8988T (cell line): ENCODE measurements around the gene SCARF2.
"Not testable (repeated sequence)": the region's sequence is repeated elsewhere in the genome, so short reads cannot be mapped to it uniquely, and the experiment has no call there.

Experiments
- DNase-seq: peaks from one replicate; pipeline ENCODE4 v3.0.0; 2011

SCARF2 gene

DNA sequence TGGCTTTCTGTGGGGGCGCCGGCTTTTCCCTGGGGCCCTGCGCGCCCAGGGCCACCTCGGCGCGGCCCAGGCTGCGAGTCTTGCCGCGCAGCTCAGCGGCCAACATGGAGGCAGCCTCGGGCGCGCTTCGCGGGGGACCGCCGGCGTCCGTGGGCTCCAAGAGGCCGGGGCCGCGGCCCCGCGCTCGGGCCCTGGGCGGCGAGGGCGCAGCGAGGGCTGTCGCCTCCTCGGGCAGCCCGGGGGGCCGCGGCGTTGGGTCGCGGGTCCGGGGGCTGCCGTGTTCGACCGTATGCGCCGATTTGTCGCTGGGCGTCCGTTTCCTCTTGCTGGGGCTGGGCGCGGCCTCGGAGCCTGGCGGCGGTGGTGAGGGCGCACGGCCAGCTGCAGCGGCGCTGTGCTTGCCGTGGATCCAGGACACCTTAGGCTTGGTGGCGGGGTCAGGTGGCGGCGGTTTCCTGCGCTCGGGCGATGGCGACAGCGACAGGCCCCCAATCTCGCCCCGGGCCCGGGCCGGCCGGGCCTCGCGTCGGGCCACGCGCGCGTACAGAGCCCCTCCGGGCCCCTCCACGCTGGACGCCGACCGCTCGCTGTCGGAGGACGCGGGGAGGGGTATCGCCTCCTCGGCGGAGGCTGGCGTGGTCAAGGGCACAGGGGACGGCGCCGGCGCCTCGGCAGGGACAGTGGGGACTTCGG, 11.9 kb downstream of the SCARF2 start:
- no peak for DNase-seq

DNA sequence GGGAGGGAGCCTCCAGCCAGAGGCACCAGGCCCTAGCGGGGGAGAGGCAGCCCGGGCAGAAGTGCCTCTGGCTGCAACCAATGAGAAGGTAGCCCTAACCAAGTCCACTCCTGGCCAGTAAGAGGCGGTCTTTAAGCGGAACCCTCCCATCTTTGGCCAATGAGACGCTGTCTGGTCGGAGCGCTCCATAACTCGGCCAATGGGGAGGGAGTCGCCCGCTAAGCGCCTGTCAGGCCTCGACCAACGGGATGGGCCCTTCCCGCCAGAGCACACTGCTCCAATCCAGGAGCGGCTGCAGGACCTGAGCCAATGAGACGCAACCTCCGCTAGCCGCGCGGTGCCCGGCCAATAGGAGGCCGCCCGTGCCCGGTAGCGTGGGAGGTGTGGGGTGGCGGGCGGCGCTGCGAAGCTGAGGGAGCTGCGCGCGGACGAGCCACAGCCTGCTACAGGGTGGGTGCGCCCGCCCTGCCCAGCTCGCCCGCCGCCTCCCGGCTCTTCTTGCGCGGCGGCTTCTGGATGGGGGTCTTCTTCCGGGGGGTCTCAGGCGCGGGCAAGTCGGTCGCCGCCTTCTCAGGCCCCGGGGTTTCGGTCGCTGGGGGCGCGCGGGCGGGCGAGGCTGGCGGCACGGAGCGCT, 12.6 kb downstream of the SCARF2 start:
- no peak for DNase-seq

DNA sequence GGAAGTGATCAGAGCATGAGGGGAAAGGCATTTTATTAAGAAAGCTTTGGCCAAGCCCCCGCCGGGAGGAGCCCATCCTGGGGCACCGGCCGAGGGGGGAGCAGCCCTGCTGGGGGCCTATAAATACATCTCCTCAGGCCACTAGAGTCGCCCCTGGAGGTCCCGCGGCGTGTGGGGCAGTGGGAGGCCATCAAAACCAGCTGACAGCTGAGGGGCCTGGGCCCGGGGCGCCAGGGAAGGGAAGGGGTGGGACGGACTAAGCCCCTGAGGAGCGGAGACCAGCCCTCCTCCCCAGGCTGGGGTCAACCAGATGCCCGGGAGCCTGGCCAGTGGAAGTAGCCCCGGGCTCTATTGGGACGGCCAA, 13.1 kb downstream of the SCARF2 start:
- DNase-seq: no peak

DNA sequence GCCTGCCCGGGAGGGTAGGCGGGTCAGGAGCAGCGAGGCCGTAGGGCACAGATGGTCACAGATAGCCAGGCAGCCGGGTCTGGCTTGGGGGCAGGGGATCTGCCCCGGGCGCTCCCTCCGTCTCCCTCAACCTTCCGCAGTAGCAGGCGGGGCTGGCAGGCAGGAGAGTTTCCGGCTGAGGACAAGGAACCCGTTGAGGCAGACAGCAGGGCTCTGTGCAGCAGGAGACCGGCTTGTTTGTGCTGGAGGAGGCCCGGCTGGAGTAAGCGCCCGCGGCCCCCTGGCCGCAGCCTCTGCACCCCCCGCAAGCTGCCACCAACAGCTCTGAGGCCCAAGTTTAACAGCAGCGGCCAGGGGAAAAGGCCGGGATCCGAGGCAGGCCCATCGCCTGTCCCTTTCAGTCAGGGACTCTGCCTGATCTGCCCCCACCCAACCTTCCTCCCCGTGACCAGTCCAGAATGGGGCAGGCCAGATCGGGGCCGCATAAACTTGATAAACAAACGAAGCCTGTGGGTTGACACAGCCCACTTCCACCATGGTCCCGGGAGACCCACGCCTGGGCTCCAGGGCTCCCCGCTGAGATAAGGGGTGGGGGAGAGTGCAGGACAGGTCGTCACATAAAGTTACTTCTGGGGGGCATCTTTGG, 13.6 kb downstream of the SCARF2 start:
- no peak for DNase-seq

DNA sequence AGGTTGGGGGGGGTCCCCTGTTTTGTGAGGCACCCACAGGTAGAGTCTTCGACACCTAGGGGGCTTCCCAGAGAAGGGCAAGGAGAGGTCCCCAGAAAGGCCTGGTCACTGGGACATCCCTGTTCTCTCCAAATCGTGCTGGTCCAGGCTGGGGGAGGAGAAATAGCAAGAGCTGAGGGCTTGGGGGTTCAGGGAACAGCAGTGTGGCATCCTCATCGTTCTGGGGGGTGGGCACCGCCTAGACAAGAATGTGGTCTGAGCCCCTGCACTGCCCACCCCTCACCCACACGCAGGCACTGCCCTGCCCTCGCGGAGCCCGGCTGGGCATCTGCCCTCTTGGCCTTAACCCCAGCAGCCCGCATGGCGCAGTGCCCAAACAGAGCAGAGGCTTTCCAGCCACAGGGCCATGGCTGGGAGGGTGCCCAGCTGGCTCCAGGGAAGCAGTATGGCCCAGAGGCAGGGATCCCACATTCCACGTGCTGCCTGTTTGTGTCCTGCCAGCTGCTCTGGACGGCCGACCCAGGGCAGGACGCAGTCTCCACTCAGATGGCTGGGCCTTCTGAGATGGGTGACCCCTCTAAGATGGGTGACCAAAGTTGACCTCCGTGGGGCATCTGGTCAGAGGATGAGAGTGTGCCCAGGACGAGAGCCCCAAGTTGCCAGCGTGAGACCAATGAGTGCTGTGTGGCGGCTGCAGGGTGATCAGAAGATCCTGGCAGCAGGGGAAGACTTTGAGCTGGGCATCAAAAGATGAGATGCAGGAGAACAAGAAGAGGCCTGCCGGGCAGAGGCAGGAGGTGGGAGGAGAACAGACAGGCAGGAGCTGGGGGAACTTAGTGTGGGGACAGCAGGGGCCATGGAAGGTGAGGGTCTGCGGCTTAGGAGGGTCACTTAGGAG, 14.4 kb downstream of the SCARF2 start:
- no peak for DNase-seq

DNA sequence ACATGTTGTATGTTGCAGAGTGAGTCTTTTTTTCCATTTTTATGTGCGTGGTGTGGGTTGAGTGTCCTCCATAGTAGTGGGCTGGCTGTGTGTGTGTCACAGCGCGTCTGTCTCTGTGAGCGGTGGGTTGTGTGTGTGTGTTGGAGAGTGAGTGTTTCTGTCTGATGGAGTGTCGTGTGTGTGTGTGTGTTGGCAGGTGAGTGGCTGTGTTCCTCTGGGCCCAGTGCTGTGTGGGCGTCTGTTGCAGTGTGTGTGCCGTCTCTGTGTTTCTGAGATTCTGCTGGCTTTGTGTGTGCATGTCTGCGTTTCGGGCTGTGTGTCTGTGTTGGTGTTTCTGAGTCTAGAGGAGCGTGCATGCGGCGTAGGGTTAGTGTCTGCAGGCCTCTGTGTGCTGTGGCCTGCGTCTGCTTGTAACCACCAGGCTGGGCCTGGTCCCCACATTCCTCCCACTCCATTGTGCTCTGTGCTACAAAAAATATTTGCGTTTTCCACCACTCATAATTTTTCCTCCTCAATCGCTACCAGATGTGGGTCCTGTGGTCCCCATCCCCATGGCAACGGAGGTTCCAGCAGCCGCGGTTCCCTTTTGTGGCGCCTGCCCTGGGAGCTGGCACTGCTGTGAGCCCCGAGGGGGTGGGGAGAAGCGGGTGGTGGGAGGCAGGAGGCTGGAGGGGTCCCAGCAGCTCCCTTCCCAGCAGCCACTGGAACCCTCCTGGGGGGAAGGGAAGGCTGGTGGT, 15.2 kb downstream of the SCARF2 start:
- no peak for DNase-seq

DNA sequence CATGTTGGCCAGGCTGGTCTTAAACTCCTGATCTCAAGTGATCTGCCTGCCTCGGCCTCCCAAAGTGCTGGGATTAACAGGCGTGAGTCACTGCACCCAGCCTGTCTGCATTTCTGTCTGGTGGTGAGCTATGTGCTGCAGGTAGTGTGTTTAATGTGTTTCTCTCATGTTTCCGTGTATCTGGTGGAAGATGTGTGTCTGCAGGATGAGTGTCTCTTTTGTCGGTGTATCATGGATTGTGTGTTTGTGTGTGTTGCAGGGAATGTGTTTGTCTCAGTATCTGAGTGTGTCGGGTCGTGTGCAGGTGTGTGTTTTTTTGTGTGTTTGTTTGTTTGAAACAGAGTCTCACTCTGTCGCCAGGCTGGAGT, 16.1 kb downstream of the SCARF2 start:
- no peak for DNase-seq

DNA sequence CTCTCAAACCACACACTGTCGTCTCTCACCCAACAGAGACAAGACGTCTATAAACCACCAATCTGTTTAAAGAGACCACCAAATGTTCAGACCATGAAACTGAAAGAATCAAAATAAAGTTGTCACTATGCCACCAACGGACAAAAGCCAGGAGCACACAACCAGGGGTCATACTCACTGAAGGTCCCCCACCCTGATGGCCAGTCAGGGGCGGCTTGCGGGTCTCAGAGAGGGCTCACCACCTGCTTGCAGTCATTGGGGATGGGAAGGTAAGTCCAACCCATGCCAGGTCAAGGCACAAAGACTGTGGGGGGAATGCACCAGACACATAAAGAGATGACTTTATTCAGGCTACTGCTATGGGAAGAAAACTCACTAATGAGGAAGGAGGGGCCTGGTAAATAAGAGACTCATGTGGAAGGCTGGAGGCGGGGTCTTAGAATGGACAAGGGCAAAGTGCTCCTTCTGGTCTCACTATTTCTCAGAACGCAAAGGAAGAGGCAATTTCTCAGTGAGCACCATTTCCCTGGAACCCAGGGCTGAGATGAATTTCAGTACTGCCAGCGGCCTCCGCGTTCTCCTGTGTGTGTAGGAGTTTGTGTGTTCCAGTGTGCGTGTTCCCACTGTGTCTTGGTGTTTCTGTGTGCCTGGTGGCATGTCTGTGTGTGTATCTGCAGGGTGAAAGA, 17.3 kb downstream of the SCARF2 start:
- no peak for DNase-seq

DNA sequence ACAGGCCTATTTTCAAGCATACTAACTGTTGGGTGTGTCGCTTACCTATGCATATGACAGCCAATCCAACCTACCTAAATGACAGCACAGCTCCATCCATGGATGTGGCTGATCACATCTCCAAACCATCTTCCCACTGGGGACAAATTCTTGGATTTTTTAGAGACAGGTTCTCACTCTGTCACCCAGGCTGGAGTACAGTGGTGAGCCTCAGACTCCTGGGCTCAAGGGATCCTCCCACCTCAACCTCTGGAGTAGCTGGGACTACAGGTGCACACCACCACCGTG, 18.0 kb downstream of the SCARF2 start:
- DNase-seq: no peak

DNA sequence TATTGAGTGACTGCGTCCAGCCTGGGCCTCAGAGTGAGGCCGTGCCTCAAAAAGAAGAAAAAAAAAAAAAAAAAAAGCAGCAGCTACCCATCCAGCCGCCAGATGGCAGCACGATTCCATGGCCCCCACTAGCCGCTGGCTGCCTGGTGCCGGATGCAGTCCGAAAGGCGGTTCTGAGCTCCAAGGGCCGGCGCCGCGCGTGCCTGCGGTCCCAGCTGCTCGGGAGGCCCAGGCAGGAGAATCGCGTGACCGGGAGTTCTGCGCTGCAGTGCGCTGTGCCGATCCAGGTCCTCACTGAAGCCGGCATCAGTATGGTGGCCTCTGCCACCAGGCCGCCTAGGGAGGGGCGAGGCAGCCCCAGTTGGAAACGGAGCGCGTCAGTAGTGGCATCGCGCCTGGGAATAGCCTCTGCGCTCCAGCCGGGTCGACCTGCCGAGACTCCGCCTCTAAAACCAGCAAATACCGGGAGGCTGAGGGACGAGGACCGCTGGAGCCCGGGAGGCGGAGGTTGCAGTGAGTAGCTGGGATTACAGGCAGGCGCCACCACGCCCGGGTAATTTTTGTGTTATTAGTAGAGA, 19.3 kb downstream of the SCARF2 start:
- DNase-seq: no peak

DNA sequence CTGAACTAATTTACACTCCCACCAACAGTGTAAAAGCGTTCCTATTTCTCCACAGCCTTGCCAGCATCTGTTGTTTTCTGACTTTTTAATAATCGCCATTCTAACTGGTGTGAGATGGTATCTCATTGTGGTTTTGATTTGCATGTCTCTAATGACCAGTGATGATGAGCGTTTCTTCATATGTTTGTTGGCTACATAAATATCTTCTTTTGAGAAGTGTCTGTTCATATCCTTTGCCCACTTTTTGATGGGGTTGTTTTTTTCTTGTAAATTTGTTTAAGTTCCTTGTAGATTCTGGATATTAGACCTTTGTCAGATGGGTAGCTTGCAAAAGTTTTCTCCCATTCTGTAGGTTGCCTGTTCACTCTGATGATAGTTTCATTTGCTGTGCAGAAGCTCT, 21.9 kb downstream of the SCARF2 start:
- DNase-seq: not testable (repeated sequence)

DNA sequence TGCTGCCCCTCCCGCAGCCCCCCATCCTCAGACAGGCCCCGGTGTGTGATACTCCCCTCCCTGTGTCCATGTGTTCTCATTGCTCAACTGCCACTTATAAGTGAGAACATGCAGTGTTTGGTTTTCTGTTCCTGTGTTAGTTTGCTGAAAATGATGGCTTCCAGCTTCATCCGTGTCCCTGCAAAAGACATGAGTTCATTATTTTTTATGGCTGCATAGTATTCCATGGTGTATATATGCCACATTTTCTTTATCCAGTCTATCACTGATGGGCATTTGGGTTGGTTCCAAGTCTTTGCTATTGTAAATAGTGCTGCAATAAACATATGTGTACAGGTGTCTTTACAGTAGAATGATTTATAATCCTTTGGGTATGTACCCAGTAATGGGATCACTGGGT, 22.4 kb downstream of the SCARF2 start:
- not testable (repeated sequence) for DNase-seq

DNA sequence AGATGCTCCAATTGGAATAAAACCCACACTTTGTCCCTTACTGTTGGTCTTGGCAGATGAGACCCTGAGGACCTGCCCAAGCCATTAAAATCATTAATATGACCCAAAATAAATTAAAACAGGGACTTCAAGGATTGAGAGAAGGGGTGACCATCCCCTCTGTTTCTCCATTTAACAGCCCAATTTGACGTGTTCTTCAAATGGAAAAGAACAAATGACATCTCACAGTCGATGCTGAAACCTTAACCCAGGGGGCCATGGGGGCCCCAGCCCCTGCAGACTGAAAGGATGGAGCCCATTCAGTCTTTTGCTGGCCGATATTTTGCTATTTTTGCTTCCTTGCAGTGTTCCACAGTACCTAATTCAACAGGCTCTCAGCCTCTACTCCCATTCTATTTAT, 23.2 kb downstream of the SCARF2 start:
- DNase-seq: no peak

DNA sequence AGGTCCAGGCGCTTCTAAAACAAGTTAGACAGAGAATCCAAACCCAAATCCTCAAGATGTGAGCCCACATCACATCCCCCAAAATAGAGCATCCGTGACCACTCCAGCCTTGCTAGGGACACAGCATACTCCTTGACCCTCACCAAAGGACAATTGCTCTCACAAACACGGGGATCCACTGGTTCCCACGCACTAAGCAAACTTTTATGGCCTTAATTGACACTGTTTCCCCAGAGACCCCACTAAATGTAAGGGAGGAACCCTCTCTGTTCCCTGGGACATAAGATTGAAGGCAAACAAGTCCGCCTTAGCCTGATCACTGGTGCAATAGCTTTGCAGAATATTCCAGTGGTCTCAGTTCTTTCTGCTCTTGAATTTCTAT, 23.6 kb downstream of the SCARF2 start:
- DNase-seq: no peak

DNA sequence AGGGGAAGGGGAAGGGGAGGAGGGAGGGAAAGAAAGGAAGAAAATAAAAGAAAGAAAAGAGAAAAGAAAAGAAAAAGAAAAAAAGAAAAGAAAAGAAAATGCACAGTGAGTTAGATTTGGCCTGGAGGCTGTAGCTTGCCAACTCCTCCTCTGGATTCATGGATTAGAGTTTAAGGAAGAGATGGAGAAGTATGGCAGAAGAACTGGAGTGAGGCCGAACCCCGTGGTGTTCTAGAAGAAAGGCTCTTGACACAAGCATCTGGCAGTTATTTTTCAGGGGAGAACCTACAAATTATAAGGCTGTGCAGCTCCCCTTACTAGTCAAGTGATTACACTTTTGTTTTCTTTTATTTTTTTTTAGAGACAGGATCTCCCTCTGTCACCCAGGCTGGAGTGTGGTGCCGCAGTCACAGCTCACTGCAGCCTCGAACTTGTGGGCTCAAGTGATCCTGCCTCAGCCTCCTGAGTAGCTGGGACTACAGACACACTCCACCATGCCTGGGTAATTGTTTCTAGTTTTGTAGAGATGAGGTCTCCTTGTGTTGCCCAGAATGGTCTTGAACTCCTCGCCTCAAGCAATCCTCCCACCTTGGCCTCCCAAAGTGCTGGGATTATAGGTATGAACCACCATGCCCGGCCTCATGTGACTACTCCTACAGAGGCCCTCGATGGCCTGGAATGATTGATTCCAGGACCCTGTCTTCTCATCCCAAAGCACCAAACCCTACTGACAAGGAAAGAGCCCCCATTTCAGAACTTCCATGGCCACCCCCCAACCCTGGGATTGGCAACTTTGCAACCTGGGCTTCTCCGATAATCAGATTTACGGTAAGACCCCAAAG, 24.2 kb downstream of the SCARF2 start:
- no peak for DNase-seq

DNA sequence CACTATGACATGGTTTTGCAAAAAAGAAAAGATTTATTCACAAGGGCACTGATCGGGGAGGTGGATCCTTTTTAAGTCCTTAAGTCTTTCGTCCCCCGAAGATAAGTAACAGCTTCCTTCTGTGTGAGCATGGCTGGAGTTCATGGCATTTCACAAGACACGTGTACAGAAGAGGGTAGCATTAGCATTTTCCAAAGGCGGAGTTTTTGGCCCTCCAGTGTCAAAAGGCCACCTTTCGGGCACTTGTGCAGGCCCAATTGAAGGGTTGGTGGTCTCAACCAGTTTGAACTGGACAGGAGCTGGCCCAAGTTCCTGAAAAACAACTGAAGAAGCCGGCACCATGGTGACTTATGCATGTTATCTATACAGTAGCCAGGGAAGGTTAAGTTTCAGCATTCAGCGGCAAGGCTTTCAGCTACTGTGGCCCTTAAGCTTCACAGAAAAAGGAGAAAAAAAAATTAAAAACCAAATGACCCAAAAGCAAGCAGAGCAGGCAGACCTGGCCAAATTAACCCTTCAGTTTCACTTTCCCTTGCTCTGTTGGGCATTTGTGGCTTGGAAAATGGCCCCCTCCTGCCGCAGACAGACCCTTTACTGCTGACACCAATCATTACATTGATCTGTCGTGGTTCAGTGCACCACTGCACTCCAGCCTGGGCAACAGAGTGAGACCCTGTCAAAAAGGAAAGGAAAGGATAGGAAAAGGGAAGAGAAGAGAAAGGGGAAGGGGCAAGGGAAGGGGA, 25.0 kb downstream of the SCARF2 start:
- DNase-seq: no peak

DNA sequence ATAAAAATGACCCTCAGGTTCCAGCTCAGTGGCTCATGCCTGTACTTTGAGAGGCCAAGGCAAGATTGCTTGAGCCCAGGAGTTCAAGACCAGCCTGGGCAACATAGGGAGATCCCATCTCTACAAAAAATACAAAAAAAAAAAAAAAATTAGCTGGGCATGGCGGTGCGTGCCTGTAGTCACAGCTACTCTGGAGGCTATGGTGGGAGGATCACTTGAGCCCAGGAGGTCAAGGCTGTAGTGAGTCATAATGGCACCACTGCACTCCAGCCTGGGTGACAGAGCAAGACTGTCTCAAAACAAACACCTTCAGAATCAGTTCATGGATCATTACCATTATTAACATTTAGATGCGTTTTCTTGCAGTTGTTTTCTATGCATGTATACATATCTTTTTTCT, 28.2 kb downstream of the SCARF2 start:
- not testable (repeated sequence) for DNase-seq

DNA sequence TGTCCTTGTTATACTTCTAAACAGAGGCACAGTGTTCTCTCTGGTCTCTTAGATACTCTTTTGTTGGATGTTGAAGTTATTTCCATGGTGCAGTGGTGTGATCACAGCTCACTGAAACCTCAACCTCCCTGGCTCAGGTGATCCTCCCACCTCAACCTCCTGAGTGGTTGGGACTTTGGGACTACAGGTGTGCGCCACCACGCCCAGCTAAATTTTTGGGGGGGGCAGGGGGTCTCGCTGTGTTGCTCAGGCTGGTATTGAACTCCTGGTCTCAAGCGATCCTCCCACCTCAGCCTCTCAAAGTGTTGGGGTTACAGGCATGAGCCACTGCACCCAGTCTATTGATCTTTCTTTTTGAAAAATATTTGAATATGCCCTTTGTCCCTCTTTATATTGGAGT, 28.7 kb downstream of the SCARF2 start:
- no peak for DNase-seq

DNA sequence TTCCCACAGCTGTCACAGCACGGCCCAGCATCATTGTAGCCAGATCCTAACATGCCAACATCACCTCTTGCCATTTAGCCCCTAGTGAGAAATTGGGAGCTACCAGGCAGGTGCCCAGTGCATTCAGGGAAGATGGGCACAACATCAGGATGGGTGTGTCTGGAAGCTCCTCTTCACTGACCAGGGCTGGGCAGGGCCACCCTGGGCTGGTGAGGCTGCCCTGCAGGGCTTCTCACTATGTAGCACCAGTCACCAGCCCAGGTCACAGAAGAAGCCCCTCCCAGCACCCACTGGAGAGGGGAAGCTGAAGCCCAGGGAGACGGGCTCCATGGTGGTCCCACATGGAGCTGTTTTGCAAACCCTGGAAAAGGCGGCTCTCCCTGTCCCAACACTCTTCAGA, 29.8 kb downstream of the SCARF2 start:
- DNase-seq: no peak

DNA sequence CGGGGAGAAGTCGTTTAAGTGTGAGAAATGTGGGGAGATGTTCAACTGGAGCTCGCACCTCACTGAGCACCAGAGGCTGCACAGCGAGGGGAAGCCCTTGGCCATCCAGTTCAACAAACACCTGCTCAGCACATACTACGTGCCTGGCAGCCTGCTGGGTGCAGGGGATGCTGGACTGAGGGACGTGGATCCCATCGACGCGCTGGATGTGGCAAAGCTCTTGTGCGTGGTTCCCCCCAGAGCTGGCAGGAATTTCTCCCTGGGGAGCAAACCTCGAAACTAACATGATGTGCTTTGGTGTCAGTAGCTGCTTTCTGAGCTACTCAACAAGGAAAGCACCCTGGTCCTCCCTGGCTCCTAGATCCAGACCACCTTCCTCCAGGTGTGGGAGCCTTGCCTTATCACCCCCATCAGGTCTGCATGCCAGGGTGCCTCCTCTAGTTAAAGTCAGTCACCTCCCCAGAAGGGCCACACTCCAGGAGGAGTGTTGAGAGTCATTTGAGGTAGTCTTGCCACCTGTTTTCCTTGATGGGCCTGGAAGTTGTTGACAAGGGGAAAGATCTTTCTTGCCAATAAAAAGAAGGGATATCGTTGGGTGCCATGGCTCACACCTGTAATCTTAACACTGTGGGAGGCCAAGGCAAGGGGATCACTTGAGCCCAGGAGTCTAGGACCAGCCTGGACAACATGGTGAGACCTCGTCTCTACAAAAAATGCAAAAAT, 30.8 kb downstream of the SCARF2 start:
- no peak for DNase-seq
